ENCODE data around the gene SMARCD3.

Gene SMARCD3

DNA sequence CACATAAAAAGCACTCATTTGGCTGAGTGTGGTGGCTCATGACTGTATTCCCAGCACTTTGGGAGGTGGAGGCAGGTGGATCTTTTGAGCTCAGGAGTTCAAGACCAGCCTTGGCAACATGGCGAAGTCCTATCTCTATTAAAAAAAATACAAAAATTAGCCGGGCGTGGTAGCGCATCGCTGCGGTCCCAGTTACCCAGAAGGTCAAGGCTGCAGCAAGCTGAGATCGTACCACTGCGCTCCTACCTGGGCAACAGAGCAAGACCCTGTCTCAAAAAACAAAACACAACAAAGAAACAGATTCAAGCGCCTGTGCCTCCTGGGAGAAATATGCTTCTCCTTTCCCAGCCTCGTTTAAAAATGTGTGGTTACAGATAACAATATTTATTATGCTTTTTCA, 19.2 kb downstream of the SMARCD3 start:
- CTCF ChIA-PET: interaction anchor here (2.0 kb wide), 1 partner anchor 17 kb away, joined by 10 read pairs; no protein-coding TSS in a partner anchor
- POLR2A ChIA-PET: interaction anchor here (5.2 kb wide), 1 partner anchor 15 kb away, joined by 90 read pairs; the partner anchor contains the start of gene H2BK1
- DNase-seq (ENCODE audit: extremely low spot score): no peak
- TF ChIP-seq LEF1 (IDR thresholded peaks at IDR 0.05; ENCODE audit: borderline replicate concordance) (no peak), SP1 (IDR thresholded peaks at IDR 0.05) (no peak), CTBP1 (IDR thresholded peaks at IDR 0.05; ENCODE audit: borderline replicate concordance) (no peak), HDGF (IDR thresholded peaks at IDR 0.05; ENCODE audit: borderline replicate concordance) (no peak), FOXM1 (IDR thresholded peaks at IDR 0.05; ENCODE audit: borderline replicate concordance) (no peak), SUZ12 (IDR thresholded peaks at IDR 0.05) (no peak), TARDBP (IDR thresholded peaks at IDR 0.05) (no peak), ARNT (IDR thresholded peaks at IDR 0.05) (no peak), BHLHE40 (IDR thresholded peaks at IDR 0.05; ENCODE audit: borderline replicate concordance) (no peak)

DNA sequence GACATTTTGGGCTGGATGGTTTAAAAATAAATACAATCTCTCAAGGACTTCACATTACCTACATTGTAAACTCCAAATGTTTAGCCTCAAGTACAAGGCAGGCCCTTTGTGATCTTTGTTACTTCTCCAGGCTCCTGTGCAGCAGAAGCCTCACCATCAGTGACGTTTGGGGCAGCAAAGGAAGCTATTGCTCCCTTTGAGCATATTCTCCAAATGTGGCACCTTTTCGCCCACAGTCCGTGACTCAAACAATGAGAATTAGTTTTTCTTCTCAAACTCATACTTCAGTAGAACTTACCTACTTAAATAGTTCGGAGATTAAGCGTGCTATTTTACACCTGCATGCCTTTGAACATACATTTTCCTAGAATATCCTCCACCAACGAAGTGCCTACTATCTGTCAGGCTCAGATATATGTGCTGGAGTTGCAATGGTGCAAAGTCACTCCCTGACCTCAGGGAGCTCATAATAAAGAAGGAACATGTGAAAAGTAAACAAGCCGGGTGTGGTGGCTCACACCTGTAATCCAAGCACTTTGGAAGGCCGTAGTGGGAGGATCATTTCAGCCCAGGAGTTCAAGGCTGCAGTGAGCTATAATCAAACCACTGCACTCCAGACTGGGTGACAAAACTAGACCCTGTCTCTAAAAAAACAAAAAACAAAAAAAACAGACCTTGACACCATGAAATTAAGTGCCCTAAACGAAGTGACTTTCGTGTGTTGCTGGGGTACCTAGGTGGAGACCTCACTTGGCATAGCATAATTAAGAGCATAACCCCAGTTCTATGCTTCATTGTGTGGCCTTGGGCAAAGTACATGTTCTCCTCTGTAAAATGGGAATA, 20.2 kb downstream of the SMARCD3 start:
- TF ChIP-seq L3MBTL2 (conservative IDR thresholded peaks at IDR 0.05) (no peak), TARDBP (IDR thresholded peaks at IDR 0.05) (no peak), ZNF384 (IDR thresholded peaks at IDR 0.05) (no peak), LEF1 (IDR thresholded peaks at IDR 0.05; ENCODE audit: borderline replicate concordance) (no peak), FOXK2 (IDR thresholded peaks at IDR 0.05) (no peak), SP1 (IDR thresholded peaks at IDR 0.05) (no peak), FOXA1 (IDR thresholded peaks at IDR 0.05) (no peak), ELF4 (IDR thresholded peaks at IDR 0.05) (no peak), NFRKB (IDR thresholded peaks at IDR 0.05) (no peak), CTBP1 (IDR thresholded peaks at IDR 0.05; ENCODE audit: borderline replicate concordance) (no peak), HDGF (IDR thresholded peaks at IDR 0.05; ENCODE audit: borderline replicate concordance) (no peak), FOXM1 (IDR thresholded peaks at IDR 0.05; ENCODE audit: borderline replicate concordance) (no peak), SUZ12 (IDR thresholded peaks at IDR 0.05) (no peak), BHLHE40 (IDR thresholded peaks at IDR 0.05; ENCODE audit: borderline replicate concordance) (no peak), ARNT (IDR thresholded peaks at IDR 0.05) (no peak)
- TF ChIP-seq, protein P1, sequence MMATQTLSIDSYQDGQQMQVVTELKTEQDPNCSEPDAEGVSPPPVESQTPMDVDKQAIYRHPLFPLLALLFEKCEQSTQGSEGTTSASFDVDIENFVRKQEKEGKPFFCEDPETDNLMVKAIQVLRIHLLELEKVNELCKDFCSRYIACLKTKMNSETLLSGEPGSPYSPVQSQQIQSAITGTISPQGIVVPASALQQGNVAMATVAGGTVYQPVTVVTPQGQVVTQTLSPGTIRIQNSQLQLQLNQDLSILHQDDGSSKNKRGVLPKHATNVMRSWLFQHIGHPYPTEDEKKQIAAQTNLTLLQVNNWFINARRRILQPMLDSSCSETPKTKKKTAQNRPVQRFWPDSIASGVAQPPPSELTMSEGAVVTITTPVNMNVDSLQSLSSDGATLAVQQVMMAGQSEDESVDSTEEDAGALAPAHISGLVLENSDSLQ (IDR thresholded peaks at IDR 0.05): no peak
- ChIA-PET POLR2A (interaction anchor here (0.8 to 5.2 kb wide), 11 partner anchors 8 to 142 kb away, joined by 3 to 90 read pairs (median 5); partner anchors contain the start of genes AGAP3, H2BK1 and NUB1), CTCF (interaction anchor here (1.1 to 3.6 kb wide), 3 partner anchors 16 to 18 kb away, joined by 4 to 26 read pairs (median 10); no protein-coding TSS in a partner anchor)
- DNase-seq (ENCODE audit: extremely low spot score): no peak

DNA sequence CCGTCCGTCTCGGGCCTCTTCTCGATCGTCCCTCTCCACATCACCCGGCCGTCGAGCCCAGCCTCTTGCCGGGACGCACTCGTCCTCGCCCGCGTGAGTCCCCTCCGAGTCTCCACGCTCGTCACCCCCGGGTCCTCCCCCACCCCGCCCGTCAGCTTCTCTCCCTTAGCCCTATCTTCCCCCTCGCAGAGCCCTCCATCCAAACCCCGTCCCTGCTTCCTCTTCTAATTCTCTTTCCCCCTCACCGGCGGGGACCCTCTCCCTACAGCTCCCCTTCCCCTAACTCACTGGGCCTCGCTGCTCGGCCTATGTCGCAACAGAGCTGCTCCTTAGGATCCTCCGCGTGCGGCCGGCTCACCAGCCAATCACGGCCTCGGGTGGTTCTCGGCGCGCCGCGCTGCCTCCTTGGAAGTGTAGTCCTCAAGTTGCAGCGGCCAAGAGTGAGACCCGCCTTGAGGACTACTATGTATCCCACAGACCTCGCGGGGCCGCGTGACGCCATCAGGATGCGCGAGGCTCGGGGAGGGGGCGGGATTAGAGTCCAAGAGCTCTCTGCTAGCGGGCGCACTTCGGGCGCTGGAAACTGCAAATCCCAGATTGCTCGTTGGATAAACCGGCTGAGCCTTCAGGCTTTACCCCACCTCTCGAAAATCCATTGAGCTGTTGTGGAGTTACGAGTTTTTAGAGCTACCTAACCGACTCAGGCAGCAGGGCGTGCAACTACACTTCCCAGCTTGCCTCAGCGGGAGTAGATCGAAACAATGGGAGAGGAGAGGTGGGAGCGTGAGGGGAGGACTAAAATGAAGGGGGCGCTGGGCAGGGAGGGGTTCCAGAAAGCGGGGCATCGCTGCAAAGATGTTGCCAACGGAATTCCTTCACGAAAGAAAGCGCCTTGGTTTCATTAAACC, 21.4 kb downstream of the SMARCD3 start, which contains the start of gene ABCF2:
Gene ABCF2 (minus strand): TSS at position 331 of the 908 bp plus-strand sequence. CDS start 747 bp downstream, outside the sequence.
- ChIA-PET POLR2A (interaction anchor here (0.6 to 5.2 kb wide), 33 partner anchors 9 to 312 kb away, joined by 3 to 90 read pairs (median 4); partner anchors contain the start of genes ABCB8, AGAP3, FASTK and H2BK1), CTCF (interaction anchor here (1.0 to 3.6 kb wide), 4 partner anchors 16 to 76 kb away, joined by 3 to 26 read pairs (median 4); no protein-coding TSS in a partner anchor)
- peak; percentile 100 for DNase-seq (ENCODE audit: extremely low spot score)
- no peak for TF ChIP-seq LEF1 (IDR thresholded peaks at IDR 0.05; ENCODE audit: borderline replicate concordance)
- TF ChIP-seq, protein P1 (IDR thresholded peaks at IDR 0.05): peak; percentile 65
- no peak for TF ChIP-seq SP1 (IDR thresholded peaks at IDR 0.05)
- peak; percentile 97 for TF ChIP-seq L3MBTL2 (conservative IDR thresholded peaks at IDR 0.05)
- no peak for TF ChIP-seq HDGF (IDR thresholded peaks at IDR 0.05; ENCODE audit: borderline replicate concordance)
- no peak for TF ChIP-seq TARDBP (IDR thresholded peaks at IDR 0.05)

DNA sequence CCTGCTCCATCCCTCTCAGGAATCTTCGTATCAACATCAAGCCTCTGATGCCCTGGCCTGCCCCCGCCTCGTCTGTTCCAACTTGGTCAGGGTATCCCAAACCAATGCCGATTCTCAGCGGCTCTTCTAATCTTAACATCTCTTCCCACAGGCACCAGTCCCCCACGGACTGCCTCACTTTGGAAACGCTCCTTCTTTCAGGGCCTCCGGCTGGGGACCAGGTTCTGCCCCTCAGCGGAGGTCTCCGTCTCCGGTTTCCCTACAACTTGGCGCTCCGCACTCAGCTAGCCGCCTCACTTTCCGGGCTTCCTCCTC, 22.0 kb downstream of the SMARCD3 start:
- POLR2A ChIA-PET: interaction anchor here (0.9 to 5.2 kb wide), 15 partner anchors 10 to 312 kb away, joined by 3 to 90 read pairs (median 6); partner anchors contain the start of genes ABCB8, FASTK, H2BK1 and RHEB

More for the DNA sequence above, 22.0 kb downstream of the SMARCD3 start:
- no peak for DNase-seq (ENCODE audit: extremely low spot score)
- CTCF ChIA-PET: interaction anchor here (1.2 to 3.6 kb wide), 2 partner anchors 17 to 20 kb away, joined by 4 to 26 read pairs; no protein-coding TSS in a partner anchor
- no peak for TF ChIP-seq LEF1 (IDR thresholded peaks at IDR 0.05; ENCODE audit: borderline replicate concordance)
- TF ChIP-seq ELF4 (IDR thresholded peaks at IDR 0.05): no peak
- TF ChIP-seq L3MBTL2 (conservative IDR thresholded peaks at IDR 0.05): no peak
- TF ChIP-seq FOXM1 (IDR thresholded peaks at IDR 0.05; ENCODE audit: borderline replicate concordance): no peak
- no peak for TF ChIP-seq SP1 (IDR thresholded peaks at IDR 0.05)
- TF ChIP-seq HDGF (IDR thresholded peaks at IDR 0.05; ENCODE audit: borderline replicate concordance): no peak
- TF ChIP-seq, protein P1 (IDR thresholded peaks at IDR 0.05): no peak
- no peak for TF ChIP-seq TARDBP (IDR thresholded peaks at IDR 0.05)
- no peak for TF ChIP-seq FOXK2 (IDR thresholded peaks at IDR 0.05)
- TF ChIP-seq ZNF384 (IDR thresholded peaks at IDR 0.05): no peak
- no peak for TF ChIP-seq BHLHE40 (IDR thresholded peaks at IDR 0.05; ENCODE audit: borderline replicate concordance)
- TF ChIP-seq ARNT (IDR thresholded peaks at IDR 0.05): no peak
- TF ChIP-seq FOXA1 (IDR thresholded peaks at IDR 0.05): no peak
- no peak for TF ChIP-seq CTBP1 (IDR thresholded peaks at IDR 0.05; ENCODE audit: borderline replicate concordance)
- no peak for TF ChIP-seq NFRKB (IDR thresholded peaks at IDR 0.05)
- TF ChIP-seq SUZ12 (IDR thresholded peaks at IDR 0.05): no peak

Measured in HEK293T (cell line).